PFSK-1 (cell line): Measurements from ENCODE around the gene HAUS3.

Experiments
- FOXP2 ChIP-seq: optimal IDR thresholded peaks from 2 replicates; pipeline ENCODE3; 2011; ENCODE audit warnings: borderline replicate concordance, control low read depth, inconsistent platforms; ENCODE audit not compliant: insufficient read depth; ENCODE audit errors: extremely low read length, extremely low read depth
- POLR2AphosphoS5 ChIP-seq: IDR thresholded peaks from 2 replicates; pipeline ENCODE4 v1.6.1; 2012; ENCODE audit warnings: low read depth, mild to moderate bottlenecking, control low read depth, low read length, moderate library complexity
- SIN3A ChIP-seq: IDR thresholded peaks from 2 replicates; pipeline ENCODE4 v1.6.1; 2012; ENCODE audit warnings: mild to moderate bottlenecking, low read length, moderate library complexity, borderline replicate concordance; ENCODE audit not compliant: insufficient read depth
- TAF1 ChIP-seq: IDR thresholded peaks from 2 replicates; pipeline ENCODE4 v1.6.1; 2012; ENCODE audit warnings: low read length, control low read depth, borderline replicate concordance; ENCODE audit not compliant: insufficient read depth
- TF ChIP-seq, protein P1 (sequence below), 2 experiments: IDR thresholded peaks; 2 replicates each; pipeline versions ENCODE4 v1.6.1 to v1.8.0; 2011 to 2012; ENCODE audit warnings: low read depth in 2 of 2, low read length in 2 of 2, control low read depth in 1 of 2, inconsistent platforms in 1 of 2, mild to moderate bottlenecking in 1 of 2, moderate library complexity in 1 of 2; ENCODE audit not compliant: insufficient read depth in 1 of 2

HAUS3 gene

GRCh38 chr4:2251795-2252529, 10.0 kb upstream of the HAUS3 start:
- TF ChIP-seq SIN3A (no peak), FOXP2 (no peak), TAF1 (no peak), POLR2AphosphoS5 (no peak)
- TF ChIP-seq, protein P1, sequence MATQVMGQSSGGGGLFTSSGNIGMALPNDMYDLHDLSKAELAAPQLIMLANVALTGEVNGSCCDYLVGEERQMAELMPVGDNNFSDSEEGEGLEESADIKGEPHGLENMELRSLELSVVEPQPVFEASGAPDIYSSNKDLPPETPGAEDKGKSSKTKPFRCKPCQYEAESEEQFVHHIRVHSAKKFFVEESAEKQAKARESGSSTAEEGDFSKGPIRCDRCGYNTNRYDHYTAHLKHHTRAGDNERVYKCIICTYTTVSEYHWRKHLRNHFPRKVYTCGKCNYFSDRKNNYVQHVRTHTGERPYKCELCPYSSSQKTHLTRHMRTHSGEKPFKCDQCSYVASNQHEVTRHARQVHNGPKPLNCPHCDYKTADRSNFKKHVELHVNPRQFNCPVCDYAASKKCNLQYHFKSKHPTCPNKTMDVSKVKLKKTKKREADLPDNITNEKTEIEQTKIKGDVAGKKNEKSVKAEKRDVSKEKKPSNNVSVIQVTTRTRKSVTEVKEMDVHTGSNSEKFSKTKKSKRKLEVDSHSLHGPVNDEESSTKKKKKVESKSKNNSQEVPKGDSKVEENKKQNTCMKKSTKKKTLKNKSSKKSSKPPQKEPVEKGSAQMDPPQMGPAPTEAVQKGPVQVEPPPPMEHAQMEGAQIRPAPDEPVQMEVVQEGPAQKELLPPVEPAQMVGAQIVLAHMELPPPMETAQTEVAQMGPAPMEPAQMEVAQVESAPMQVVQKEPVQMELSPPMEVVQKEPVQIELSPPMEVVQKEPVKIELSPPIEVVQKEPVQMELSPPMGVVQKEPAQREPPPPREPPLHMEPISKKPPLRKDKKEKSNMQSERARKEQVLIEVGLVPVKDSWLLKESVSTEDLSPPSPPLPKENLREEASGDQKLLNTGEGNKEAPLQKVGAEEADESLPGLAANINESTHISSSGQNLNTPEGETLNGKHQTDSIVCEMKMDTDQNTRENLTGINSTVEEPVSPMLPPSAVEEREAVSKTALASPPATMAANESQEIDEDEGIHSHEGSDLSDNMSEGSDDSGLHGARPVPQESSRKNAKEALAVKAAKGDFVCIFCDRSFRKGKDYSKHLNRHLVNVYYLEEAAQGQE (IDR thresholded peaks at IDR 0.05; ENCODE audit: insufficient read depth in 1 of 2, low read depth in 2 of 2, low read length in 2 of 2), result no peak

GRCh38 chr4:2251073-2251794, 9.3 kb upstream of the HAUS3 start:
- TF ChIP-seq SIN3A (no peak), TAF1 (no peak), POLR2AphosphoS5 (no peak), FOXP2 (no peak)
- TF ChIP-seq, protein P1 (IDR thresholded peaks at IDR 0.05; ENCODE audit: insufficient read depth in 1 of 2, low read depth in 2 of 2, low read length in 2 of 2), result no peak

GRCh38 chr4:2250357-2251072, 8.6 kb upstream of the HAUS3 start:
- no peak for TF ChIP-seq SIN3A
- TF ChIP-seq TAF1, result no peak
- TF ChIP-seq POLR2AphosphoS5, result no peak
- TF ChIP-seq, protein P1 (IDR thresholded peaks at IDR 0.05; ENCODE audit: insufficient read depth in 1 of 2, low read depth in 2 of 2, low read length in 2 of 2), result no peak
- TF ChIP-seq FOXP2, result no peak

DNA sequence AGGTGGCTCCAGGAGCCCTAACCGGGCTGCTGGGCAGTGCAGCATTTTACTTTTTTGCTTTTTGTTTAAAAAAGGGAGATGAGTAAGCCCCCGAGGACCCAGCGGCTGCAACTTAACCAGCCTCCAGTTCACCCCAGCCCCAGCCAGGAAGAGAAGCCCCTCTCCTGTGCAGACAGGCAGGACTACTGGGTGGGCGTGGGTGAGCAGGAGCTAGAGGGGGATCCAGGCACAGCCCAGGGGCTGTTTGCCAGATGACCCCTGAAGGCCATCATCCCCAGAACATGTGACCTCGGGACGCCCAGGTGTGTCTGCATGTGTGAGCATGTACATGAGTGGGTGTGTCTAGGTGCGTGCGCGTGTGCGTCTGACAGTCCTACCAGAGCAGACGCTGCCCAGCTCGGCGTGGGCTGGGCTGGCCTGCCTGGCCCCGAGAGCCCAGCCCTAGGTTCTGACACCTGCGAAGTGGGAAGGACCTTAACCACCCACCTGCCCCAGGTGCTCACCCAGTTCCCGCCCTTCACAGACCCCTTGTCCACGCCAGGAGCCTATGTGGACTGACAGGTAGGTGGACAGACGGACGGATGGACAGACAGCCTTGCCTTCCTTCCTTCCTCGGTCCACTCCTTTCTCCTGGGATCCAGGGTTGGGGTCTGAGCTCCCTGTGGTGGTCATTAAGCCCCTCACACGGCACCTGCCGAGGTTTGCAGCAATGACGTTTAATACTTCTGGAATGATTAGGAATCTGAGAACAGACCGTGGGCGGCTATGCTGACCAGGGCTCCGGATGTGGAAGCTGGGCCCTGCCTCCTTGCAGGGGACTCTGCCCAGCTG, 7.8 kb upstream of the HAUS3 start:
- TF ChIP-seq SIN3A, result no peak
- no peak for TF ChIP-seq FOXP2
- TF ChIP-seq, protein P1 (IDR thresholded peaks at IDR 0.05; ENCODE audit: insufficient read depth in 1 of 2, low read depth in 2 of 2, low read length in 2 of 2), result no peak
- TF ChIP-seq TAF1, result no peak
- no peak for TF ChIP-seq POLR2AphosphoS5
